SK-N-SH treated with all-trans-retinoic acid at 6 μM for 48 hours (cell line): Measurements from ENCODE around the gene NFATC4.

Experiments used
- ATAC-seq: fragments of 200-7000 bp; cut with Tn5 transposase; 3 replicates; pipeline ENCODE4 v1.9.1; 2020; ENCODE audit warnings: mild to moderate bottlenecking, moderate library complexity
- ARNTL ChIP-seq: fragments of 450-650 bp; formaldehyde crosslinking; IDR thresholded peaks from 2 replicates; pipeline ENCODE4 v1.5.0; 2020; ENCODE audit warnings: low read depth, mild to moderate bottlenecking, moderate library complexity, borderline replicate concordance
- BACH2 ChIP-seq: fragments of 250-450 bp; sonication (Bioruptor Pico); IDR thresholded peaks from 2 replicates; pipeline ENCODE4 v1.9.0; 2021; ENCODE audit warnings: mild to moderate bottlenecking, borderline replicate concordance
- CSDC2 ChIP-seq: fragments of 250-450 bp; sonication (Bioruptor Pico); IDR thresholded peaks from 2 replicates; pipeline ENCODE4 v1.5.0; 2020; ENCODE audit warnings: mild to moderate bottlenecking, moderate library complexity
- GLIS3 ChIP-seq: fragments of 250-450 bp; sonication (Bioruptor Pico); IDR thresholded peaks from 2 replicates; pipeline ENCODE4 v1.5.0; 2020; ENCODE audit warnings: mild to moderate bottlenecking, moderate library complexity
- ISL1 ChIP-seq: fragments of 250-450 bp; sonication (Bioruptor Pico); IDR thresholded peaks from 2 replicates; pipeline ENCODE4 v2.1.2; 2022; ENCODE audit warnings: mild to moderate bottlenecking, moderate library complexity
- PPARA ChIP-seq: fragments of 250-450 bp; sonication (Bioruptor Pico); IDR thresholded peaks from 2 replicates; pipeline ENCODE4 v1.5.0; 2020; ENCODE audit warnings: mild to moderate bottlenecking, borderline replicate concordance
- TCF4 ChIP-seq: fragments of 250-450 bp; sonication (Bioruptor Pico); IDR thresholded peaks from 2 replicates; pipeline ENCODE4 v1.8.0; 2021; ENCODE audit warnings: mild to moderate bottlenecking, moderate library complexity, borderline replicate concordance
- ZC3H10 ChIP-seq: fragments of 250-450 bp; sonication (Bioruptor Pico); IDR thresholded peaks from 2 replicates; pipeline ENCODE4 v1.5.1; 2021; ENCODE audit warnings: mild to moderate bottlenecking, moderate library complexity
- ZFP3 ChIP-seq: fragments of 250-450 bp; sonication (Bioruptor Pico); IDR thresholded peaks from 2 replicates; pipeline ENCODE4 v1.5.0; 2020; ENCODE audit warnings: mild to moderate bottlenecking, moderate library complexity
- ZNF565 ChIP-seq: fragments of 450-650 bp; formaldehyde crosslinking; conservative IDR thresholded peaks from 2 replicates; pipeline ENCODE4 v1.5.0; 2020; ENCODE audit warnings: low read depth, mild to moderate bottlenecking, moderate library complexity
- ZNF70 ChIP-seq: fragments of 450-650 bp; formaldehyde crosslinking; IDR thresholded peaks from 2 replicates; pipeline ENCODE4 v1.5.0; 2020; ENCODE audit warnings: mild to moderate bottlenecking, moderate library complexity
- ZNF8 ChIP-seq: fragments of 450-650 bp; formaldehyde crosslinking; IDR thresholded peaks from 2 replicates; pipeline ENCODE4 v1.5.0; 2020; ENCODE audit warnings: mild to moderate bottlenecking, moderate library complexity
- TF ChIP-seq, protein P1 (sequence below): fragments of 250-450 bp; sonication (Bioruptor Pico); IDR thresholded peaks from 2 replicates; pipeline ENCODE4 v1.5.1; 2020; ENCODE audit warnings: low read depth, mild to moderate bottlenecking, moderate library complexity
- TF ChIP-seq, protein P2 (sequence below): fragments of 250-450 bp; sonication (Bioruptor Pico); IDR thresholded peaks from 2 replicates; pipeline ENCODE4 v1.5.0; 2020; ENCODE audit warnings: mild to moderate bottlenecking, moderate library complexity
- TF ChIP-seq, protein P3 (sequence below): fragments of 250-450 bp; sonication (Bioruptor Pico); IDR thresholded peaks from 2 replicates; pipeline ENCODE4 v1.8.0; 2021; ENCODE audit warnings: low read depth, mild to moderate bottlenecking, moderate library complexity, borderline replicate concordance
- TF ChIP-seq, protein P4 (sequence below): fragments of 250-450 bp; sonication (Bioruptor Pico); IDR thresholded peaks from 2 replicates; pipeline ENCODE4 v1.5.1; 2021; ENCODE audit warnings: mild to moderate bottlenecking, moderate library complexity

NFATC4 gene

DNA sequence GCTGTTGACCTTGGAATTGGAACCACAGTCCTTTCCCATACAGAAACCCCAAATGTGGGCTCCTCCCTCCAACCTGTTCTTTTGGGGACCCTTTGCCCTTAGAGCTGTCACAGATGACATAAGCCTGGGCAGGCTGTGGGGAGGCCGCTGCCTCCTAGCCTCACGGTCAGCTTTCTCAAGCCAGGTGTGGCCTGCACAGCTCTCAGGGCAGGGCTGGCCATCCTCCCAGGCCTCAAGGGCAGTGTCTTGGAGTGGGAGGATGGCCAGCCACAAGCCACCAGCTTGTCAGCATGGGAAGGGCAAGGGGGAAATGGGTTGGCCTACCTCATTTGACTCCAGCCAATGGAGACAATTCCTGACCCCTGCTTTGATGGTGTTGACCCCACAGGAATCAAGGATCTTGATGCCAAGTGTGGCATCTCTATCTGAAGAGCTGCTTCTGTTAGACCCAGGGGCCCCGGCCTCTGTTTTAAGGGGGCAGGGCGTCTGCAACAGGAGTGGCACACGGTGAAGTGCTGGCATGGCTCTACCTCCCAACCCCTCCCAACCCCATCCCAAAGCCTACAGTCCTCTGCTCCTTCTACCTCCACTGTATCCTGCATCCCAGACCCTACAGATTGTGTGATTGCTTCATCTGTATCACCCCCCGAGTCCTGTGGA, 50.0 kb downstream of the NFATC4 start:
- TF ChIP-seq, protein P1, sequence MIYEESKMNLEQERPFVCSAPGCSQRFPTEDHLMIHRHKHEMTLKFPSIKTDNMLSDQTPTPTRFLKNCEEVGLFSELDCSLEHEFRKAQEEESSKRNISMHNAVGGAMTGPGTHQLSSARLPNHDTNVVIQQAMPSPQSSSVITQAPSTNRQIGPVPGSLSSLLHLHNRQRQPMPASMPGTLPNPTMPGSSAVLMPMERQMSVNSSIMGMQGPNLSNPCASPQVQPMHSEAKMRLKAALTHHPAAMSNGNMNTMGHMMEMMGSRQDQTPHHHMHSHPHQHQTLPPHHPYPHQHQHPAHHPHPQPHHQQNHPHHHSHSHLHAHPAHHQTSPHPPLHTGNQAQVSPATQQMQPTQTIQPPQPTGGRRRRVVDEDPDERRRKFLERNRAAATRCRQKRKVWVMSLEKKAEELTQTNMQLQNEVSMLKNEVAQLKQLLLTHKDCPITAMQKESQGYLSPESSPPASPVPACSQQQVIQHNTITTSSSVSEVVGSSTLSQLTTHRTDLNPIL (CRISPR knock-in tag): no peak
- no peak for TF ChIP-seq PPARA (CRISPR knock-in tag)
- no peak for TF ChIP-seq GLIS3
- no peak for TF ChIP-seq ZNF8 (CRISPR knock-in tag)
- no peak for TF ChIP-seq ZNF70
- no peak for TF ChIP-seq ISL1 (CRISPR knock-in tag)
- TF ChIP-seq, protein P2, sequence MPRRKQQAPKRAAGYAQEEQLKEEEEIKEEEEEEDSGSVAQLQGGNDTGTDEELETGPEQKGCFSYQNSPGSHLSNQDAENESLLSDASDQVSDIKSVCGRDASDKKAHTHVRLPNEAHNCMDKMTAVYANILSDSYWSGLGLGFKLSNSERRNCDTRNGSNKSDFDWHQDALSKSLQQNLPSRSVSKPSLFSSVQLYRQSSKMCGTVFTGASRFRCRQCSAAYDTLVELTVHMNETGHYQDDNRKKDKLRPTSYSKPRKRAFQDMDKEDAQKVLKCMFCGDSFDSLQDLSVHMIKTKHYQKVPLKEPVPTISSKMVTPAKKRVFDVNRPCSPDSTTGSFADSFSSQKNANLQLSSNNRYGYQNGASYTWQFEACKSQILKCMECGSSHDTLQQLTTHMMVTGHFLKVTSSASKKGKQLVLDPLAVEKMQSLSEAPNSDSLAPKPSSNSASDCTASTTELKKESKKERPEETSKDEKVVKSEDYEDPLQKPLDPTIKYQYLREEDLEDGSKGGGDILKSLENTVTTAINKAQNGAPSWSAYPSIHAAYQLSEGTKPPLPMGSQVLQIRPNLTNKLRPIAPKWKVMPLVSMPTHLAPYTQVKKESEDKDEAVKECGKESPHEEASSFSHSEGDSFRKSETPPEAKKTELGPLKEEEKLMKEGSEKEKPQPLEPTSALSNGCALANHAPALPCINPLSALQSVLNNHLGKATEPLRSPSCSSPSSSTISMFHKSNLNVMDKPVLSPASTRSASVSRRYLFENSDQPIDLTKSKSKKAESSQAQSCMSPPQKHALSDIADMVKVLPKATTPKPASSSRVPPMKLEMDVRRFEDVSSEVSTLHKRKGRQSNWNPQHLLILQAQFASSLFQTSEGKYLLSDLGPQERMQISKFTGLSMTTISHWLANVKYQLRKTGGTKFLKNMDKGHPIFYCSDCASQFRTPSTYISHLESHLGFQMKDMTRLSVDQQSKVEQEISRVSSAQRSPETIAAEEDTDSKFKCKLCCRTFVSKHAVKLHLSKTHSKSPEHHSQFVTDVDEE (CRISPR knock-in tag): no peak
- TF ChIP-seq, protein P3, sequence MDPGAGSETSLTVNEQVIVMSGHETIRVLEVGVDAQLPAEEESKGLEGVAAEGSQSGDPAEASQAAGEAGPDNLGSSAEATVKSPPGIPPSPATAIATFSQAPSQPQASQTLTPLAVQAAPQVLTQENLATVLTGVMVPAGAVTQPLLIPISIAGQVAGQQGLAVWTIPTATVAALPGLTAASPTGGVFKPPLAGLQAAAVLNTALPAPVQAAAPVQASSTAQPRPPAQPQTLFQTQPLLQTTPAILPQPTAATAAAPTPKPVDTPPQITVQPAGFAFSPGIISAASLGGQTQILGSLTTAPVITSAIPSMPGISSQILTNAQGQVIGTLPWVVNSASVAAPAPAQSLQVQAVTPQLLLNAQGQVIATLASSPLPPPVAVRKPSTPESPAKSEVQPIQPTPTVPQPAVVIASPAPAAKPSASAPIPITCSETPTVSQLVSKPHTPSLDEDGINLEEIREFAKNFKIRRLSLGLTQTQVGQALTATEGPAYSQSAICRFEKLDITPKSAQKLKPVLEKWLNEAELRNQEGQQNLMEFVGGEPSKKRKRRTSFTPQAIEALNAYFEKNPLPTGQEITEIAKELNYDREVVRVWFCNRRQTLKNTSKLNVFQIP (CRISPR knock-in tag): no peak
- no peak for TF ChIP-seq ARNTL
- TF ChIP-seq, protein P4, sequence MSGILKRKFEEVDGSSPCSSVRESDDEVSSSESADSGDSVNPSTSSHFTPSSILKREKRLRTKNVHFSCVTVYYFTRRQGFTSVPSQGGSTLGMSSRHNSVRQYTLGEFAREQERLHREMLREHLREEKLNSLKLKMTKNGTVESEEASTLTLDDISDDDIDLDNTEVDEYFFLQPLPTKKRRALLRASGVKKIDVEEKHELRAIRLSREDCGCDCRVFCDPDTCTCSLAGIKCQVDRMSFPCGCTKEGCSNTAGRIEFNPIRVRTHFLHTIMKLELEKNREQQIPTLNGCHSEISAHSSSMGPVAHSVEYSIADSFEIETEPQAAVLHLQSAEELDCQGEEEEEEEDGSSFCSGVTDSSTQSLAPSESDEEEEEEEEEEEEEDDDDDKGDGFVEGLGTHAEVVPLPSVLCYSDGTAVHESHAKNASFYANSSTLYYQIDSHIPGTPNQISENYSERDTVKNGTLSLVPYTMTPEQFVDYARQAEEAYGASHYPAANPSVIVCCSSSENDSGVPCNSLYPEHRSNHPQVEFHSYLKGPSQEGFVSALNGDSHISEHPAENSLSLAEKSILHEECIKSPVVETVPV (CRISPR knock-in tag): no peak
- no peak for TF ChIP-seq CSDC2 (CRISPR knock-in tag)
- TF ChIP-seq BACH2 (CRISPR knock-in tag): no peak
- TF ChIP-seq ZNF565: no peak
- ATAC-seq: no peak; the same call in 1 of the 3 replicates

DNA sequence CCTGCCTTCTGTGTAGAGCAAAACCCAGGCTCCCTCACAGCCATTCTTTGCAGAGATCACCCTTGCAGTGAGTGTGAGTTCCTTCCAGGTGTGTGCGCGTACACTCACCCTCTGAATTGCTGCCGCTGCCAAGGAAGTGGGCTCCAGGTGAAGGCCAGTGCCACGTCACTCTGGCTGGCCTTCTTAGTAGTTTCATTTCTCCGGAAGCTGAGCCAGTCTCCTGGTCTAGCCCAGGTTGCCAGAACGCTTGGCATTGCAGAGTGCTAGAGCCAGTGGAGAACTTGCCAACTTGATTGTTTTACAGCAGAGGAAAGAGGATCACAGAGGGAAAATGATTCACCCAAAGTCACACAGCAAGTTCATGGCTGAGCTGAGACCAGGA, 50.5 kb downstream of the NFATC4 start:
- no peak for TF ChIP-seq ZFP3
- TF ChIP-seq, protein P4 (CRISPR knock-in tag): no peak
- TF ChIP-seq, all 23 proteins: peak for 0
- ATAC-seq: peak; percentile 37

DNA sequence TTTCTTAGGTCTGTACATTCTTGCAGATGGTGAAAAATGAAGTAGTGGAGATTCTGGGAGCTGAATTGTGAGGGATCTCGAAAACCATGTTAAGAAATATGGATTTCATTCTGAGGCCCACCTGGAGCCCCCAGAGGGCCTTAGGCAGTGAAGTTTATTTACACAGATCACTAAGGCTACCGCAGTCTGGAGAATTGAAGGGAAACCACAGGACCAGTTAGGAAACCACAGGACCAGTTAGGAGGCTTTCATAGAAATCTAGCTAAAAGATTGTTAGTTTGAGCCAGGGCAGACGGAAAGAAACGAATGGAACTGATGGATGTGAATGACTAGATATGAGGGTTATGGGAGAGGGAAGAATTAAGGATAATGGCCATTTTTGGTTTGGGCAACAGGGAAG, 54.3 kb downstream of the NFATC4 start:
- no peak for ATAC-seq
- TF ChIP-seq ZNF565 (no peak), ZC3H10 (CRISPR knock-in tag) (no peak), ZFP3 (no peak), CSDC2 (CRISPR knock-in tag) (no peak), TCF4 (CRISPR knock-in tag) (no peak), ZNF8 (CRISPR knock-in tag) (no peak), ISL1 (CRISPR knock-in tag) (no peak), BACH2 (CRISPR knock-in tag) (no peak), PPARA (CRISPR knock-in tag) (no peak)
- TF ChIP-seq, protein P1 (CRISPR knock-in tag): no peak
- TF ChIP-seq, protein P3 (CRISPR knock-in tag): no peak
- TF ChIP-seq, protein P4 (CRISPR knock-in tag): no peak
- TF ChIP-seq, protein P2 (CRISPR knock-in tag): no peak
